Stimulated activated CD4-positive, alpha-beta T cell treated with anti-CD3 and anti-CD28 coated beads, Interleukin-15, amount 100 ng/mL, for 24 hours (primary cell): ENCODE results near the gene CABP1.

Experiments used
- DNase-seq: peaks from one replicate; pipeline ENCODE4 v3.0.0-alpha.2; 2020

Gene CABP1

GRCh38 chr12:120698665-120699064 is 58.2 kb downstream of the CABP1 start:
- DNase-seq: no peak

- no peak for DNase-seq
Observed at GRCh38 chr12:120699553-120699952, 59.1 kb downstream of the CABP1 start.

GRCh38 chr12:120700886-120701285 is 60.5 kb downstream of the CABP1 start:
- no peak for DNase-seq

- no peak for DNase-seq
Observed at GRCh38 chr12:120702637-120703036, 62.2 kb downstream of the CABP1 start.

- DNase-seq: no peak
Observed at GRCh38 chr12:120703311-120703942, 63.0 kb downstream of the CABP1 start.

GRCh38 chr12:120705618-120706017 is 65.2 kb downstream of the CABP1 start:
- DNase-seq: no peak

- DNase-seq: no peak
Observed at GRCh38 chr12:120706029-120706428, 65.6 kb downstream of the CABP1 start.

- DNase-seq: no peak
Observed at GRCh38 chr12:120708651-120709050, 68.2 kb downstream of the CABP1 start.

- DNase-seq: peak; percentile 85
Observed at GRCh38 chr12:120710031-120710804, 69.8 kb downstream of the CABP1 start, which contains the start of gene UNC119B. TSS of gene UNC119B (plus strand) at chr12:120710458. CDS start at chr12:120710475, 17 bp downstream.

GRCh38 chr12:120710805-120711296 is 70.4 kb downstream of the CABP1 start:
- DNase-seq: peak; percentile 52

- DNase-seq: no peak
Observed at GRCh38 chr12:120711411-120711810, 71.0 kb downstream of the CABP1 start.

GRCh38 chr12:120712610-120713009 is 72.2 kb downstream of the CABP1 start:
- DNase-seq: no peak

GRCh38 chr12:120713861-120714482 is 73.5 kb downstream of the CABP1 start:
- DNase-seq: peak; percentile 80
